K562 (cell line): ENCODE measurements around the gene ZBTB8A. TPM values are rescaled to one million over a fixed set of nuclear protein-coding genes. Genes with fewer than 3 reads are reported as not detected.

Experiments
- ATAC-seq: fragments of 200-7000 bp; cut with Tn5 transposase; 3 replicates; pipeline ENCODE4 v1.9.1; 2020; ENCODE audit warnings: moderate library complexity
- BruUV-seq: library from RNA; stranded (reverse); fragments of 400-500 nt; replicated peaks from 2 replicates; lab custom pipeline; 2021; lab: Mats Ljungman, UMichigan
- CTCF ChIA-PET: fragments of 300-600 bp; formaldehyde crosslinking; extraction: SDS; loops from one replicate; lab custom pipeline; 2021; ENCODE audit warnings: low intra/inter-chr PET ratio; lab: Yijun Ruan, JAX
- POLR2A ChIA-PET: fragments of 300-600, 350-650 bp; sonication (Branson Sonifier 250); formaldehyde crosslinking; extraction: SDS; loops from one replicate; lab custom pipeline; 2021; ENCODE audit warnings: antibody characterized with exemption, inconsistent platforms; lab: Yijun Ruan, JAX
- DNase-seq, 4 experiments: peaks; one replicate each; pipeline versions ENCODE4 v3.0.0 to v3.0.0-alpha.2; 2011 to 2018; ENCODE audit warnings: low spot score in 3 of 4, mixed read lengths in 3 of 4; ENCODE audit errors: extremely low read depth in 1 of 4
- FAIRE-seq: peaks from 2 replicates; lab custom pipeline; 2011; peaks lifted over from hg19 to GRCh38; lab: Jason Lieb, UNC
- H2AFZ ChIP-seq: 2 replicates; pipeline ENCODE4 v1.6.0; 2011; ENCODE audit warnings: low read depth, low read length, control low read depth, inconsistent platforms
- H3K27ac ChIP-seq: fragments of 200-600 bp; 3 replicates; pipeline ENCODE4 v1.8.0; 2011; ENCODE audit warnings: low read depth, mild to moderate bottlenecking, control low read depth, inconsistent platforms, low read length, moderate library complexity, mixed read lengths; ENCODE audit errors: extremely low read depth
- H3K27me3 ChIP-seq, 2 experiments: fragments of 300-600 bp in 1 of 2; 2 replicates in 1 of 2; 3 replicates in 1 of 2; pipeline versions ENCODE4 v1.6.0 to v1.8.0; 2011; ENCODE audit warnings: inconsistent platforms in 2 of 2, low read length in 2 of 2, mild to moderate bottlenecking in 1 of 2, mixed read lengths in 1 of 2, moderate library complexity in 1 of 2; ENCODE audit not compliant: control insufficient read depth in 2 of 2, insufficient read depth in 2 of 2
- H3K36me3 ChIP-seq: fragments of 300-600 bp; 3 replicates; pipeline ENCODE4 v1.8.0; 2011; ENCODE audit warnings: mild to moderate bottlenecking, low read length, inconsistent platforms; ENCODE audit not compliant: control insufficient read depth, insufficient read depth
- H3K4me1 ChIP-seq, 2 experiments: fragments of 200-600 bp in 1 of 2; replicated peaks in 1 of 2; 2 replicates in 1 of 2; 3 replicates in 1 of 2; pipeline versions ENCODE4 v1.5.1 to v1.8.0; 2011; ENCODE audit warnings: inconsistent platforms in 2 of 2, low read length in 2 of 2, mild to moderate bottlenecking in 1 of 2, mixed read lengths in 1 of 2, moderate library complexity in 1 of 2; ENCODE audit not compliant: control insufficient read depth in 2 of 2, insufficient read depth in 2 of 2
- H3K4me2 ChIP-seq: 2 replicates; pipeline ENCODE4 v1.6.1; 2011; ENCODE audit warnings: low read length, control low read depth, inconsistent platforms, mixed read lengths; ENCODE audit not compliant: insufficient read depth
- H3K4me3 ChIP-seq: fragments of 200-600 bp; sonication (generic), shearing (Covaris generic); 2 replicates; pipeline ENCODE4 v1.5.1; 2016; ENCODE audit warnings: control low read depth, inconsistent platforms
- H3K79me2 ChIP-seq: fragments of 200-600 bp; 3 replicates; pipeline ENCODE4 v1.8.0; 2011; ENCODE audit warnings: low read length, inconsistent platforms; ENCODE audit not compliant: control insufficient read depth, insufficient read depth
- H3K9ac ChIP-seq, 2 experiments: 2 replicates each; pipeline versions ENCODE4 v1.6.0 to v1.6.1; 2011; ENCODE audit warnings: low read depth in 2 of 2, low read length in 2 of 2, control low read depth in 1 of 2, inconsistent platforms in 1 of 2, mild to moderate bottlenecking in 1 of 2, mixed read lengths in 1 of 2; ENCODE audit not compliant: insufficient read depth in 1 of 2
- H3K9me1 ChIP-seq: one replicate; pipeline ENCODE4 v1.6.0; 2011; ENCODE audit warnings: inconsistent platforms, mild to moderate bottlenecking, low read length, moderate library complexity; ENCODE audit not compliant: control insufficient read depth, insufficient read depth
- H3K9me3 ChIP-seq: replicated peaks from 2 replicates; pipeline ENCODE4 v1.5.1; 2011; ENCODE audit warnings: low read depth, low read length, inconsistent platforms; ENCODE audit not compliant: control insufficient read depth, insufficient read depth
- H4K20me1 ChIP-seq: replicated peaks from 2 replicates; pipeline ENCODE4 v1.6.1; 2011; ENCODE audit warnings: low read length, inconsistent platforms, mixed read lengths; ENCODE audit not compliant: control insufficient read depth, insufficient read depth
- ARNT ChIP-seq, 2 experiments: fragments of 450-650 bp; IDR thresholded peaks; 2 replicates each; pipeline ENCODE4 v1.6.1; 2016; ENCODE audit warnings: mild to moderate bottlenecking in 1 of 2
- BCOR ChIP-seq: fragments of 450-650 bp; IDR thresholded peaks from 2 replicates; pipeline ENCODE4 v1.6.1; 2016
- ELK1 ChIP-seq: sonication (generic); formaldehyde crosslinking; IDR thresholded peaks from 2 replicates; pipeline ENCODE4 v1.8.1; 2022; ENCODE audit warnings: missing genetic modification reagents
- EP300 ChIP-seq: IDR thresholded peaks from 2 replicates; pipeline ENCODE4 v1.6.1; 2012; ENCODE audit warnings: low read length, improper control_type of control experiment
- ETV6 ChIP-seq, 3 experiments: fragments of 150-350 bp in 1 of 3; sonication (generic) in 1 of 3; formaldehyde crosslinking in 1 of 3; IDR thresholded peaks; 2 replicates each; pipeline versions ENCODE4 v1.6.1 to v1.8.0; 2014 to 2022; ENCODE audit warnings: borderline replicate concordance in 2 of 3, low read depth in 2 of 3, antibody characterized with exemption in 1 of 3, low read length in 1 of 3, mild to moderate bottlenecking in 1 of 3, missing genetic modification reagents in 1 of 3
- GTF3C2 ChIP-seq: IDR thresholded peaks from 3 replicates; pipeline ENCODE4 v1.6.1; 2011; ENCODE audit warnings: borderline replicate concordance, mild to moderate bottlenecking, moderate library complexity; ENCODE audit not compliant: insufficient read length; ENCODE audit errors: extremely low read depth
- NCOA1 ChIP-seq: fragments of 450-650 bp; IDR thresholded peaks from 2 replicates; pipeline ENCODE4 v1.6.1; 2016; ENCODE audit warnings: low read depth
- RBM15 ChIP-seq: fragments of 200-400 bp; formaldehyde crosslinking; IDR thresholded peaks from 2 replicates; pipeline ENCODE4 v1.6.1; 2018; ENCODE audit warnings: mild to moderate bottlenecking, low read length, moderate library complexity; ENCODE audit not compliant: insufficient read depth
- RNF2 ChIP-seq: sonication (generic); IDR thresholded peaks from 2 replicates; pipeline ENCODE4 v1.6.1; 2016
- TFE3 ChIP-seq: fragments of 450-650 bp; formaldehyde crosslinking; IDR thresholded peaks from 2 replicates; pipeline ENCODE4 v1.4.0; 2020; ENCODE audit warnings: mild to moderate bottlenecking, mixed read lengths
- ZBTB43 ChIP-seq: sonication (generic); formaldehyde crosslinking; IDR thresholded peaks from 2 replicates; pipeline ENCODE4 v1.8.0; 2023; ENCODE audit warnings: mild to moderate bottlenecking, missing genetic modification reagents
- ZEB2 ChIP-seq: fragments of 450-650 bp; IDR thresholded peaks from 2 replicates; pipeline ENCODE4 v1.6.1; 2016
- ZNF347 ChIP-seq: fragments of 450-650 bp; formaldehyde crosslinking; IDR thresholded peaks from 2 replicates; pipeline ENCODE4 v1.4.0; 2020; ENCODE audit warnings: low read depth, mild to moderate bottlenecking, moderate library complexity
- ZNF384 ChIP-seq: IDR thresholded peaks from 2 replicates; pipeline ENCODE4 v1.6.1; 2012; ENCODE audit warnings: low read depth, low read length, improper control_type of control experiment
- ZNF444 ChIP-seq: fragments of 250-450 bp; sonication (Bioruptor Pico); IDR thresholded peaks from 2 replicates; pipeline ENCODE4 v1.4.0; 2020; ENCODE audit warnings: mild to moderate bottlenecking, moderate library complexity
- ZNF780A ChIP-seq: fragments of 250-450 bp; sonication (Bioruptor Pico); IDR thresholded peaks from 2 replicates; pipeline ENCODE4 v1.5.0; 2021; ENCODE audit warnings: mild to moderate bottlenecking
- WGBS: fragments of 100-300 bp; shearing (Covaris generic); methylation state at CpG from one replicate; pipeline ENCODE4 v1.1.6; 2016; ENCODE audit warnings: low coverage, mixed read lengths; ENCODE audit not compliant: insufficient coverage; ENCODE audit errors: missing lambda C conversion rate; 5-methylcytosine and 5-hydroxymethylcytosine counted together
- in situ Hi-C: fragments of 300-500 bp; cut with MboI; formaldehyde crosslinking; loops from 4 replicates; pipeline ENCODE4 v1.15.0; 2018; ENCODE audit warnings: inconsistent platforms, mixed read lengths
- intact Hi-C: fragments of 100-400 bp; cut with micrococcal nuclease; formaldehyde crosslinking; loops from 2 replicates; pipeline ENCODE4 v1.14.2; 2022
- polyA plus RNA-seq, 8 experiments: library from polyadenylated mRNA; depleted of rRNA in 4 of 8; stranded (reverse) in 5 of 8; unstranded in 3 of 8; fragments of >200 nt; fragmentation: Nextera tagmentation in 2 of 8; fragmentation: Illumina TruSeq in 1 of 8; extraction: Ambion mirVana in 2 of 8; extraction: Trizol in 1 of 8; gene quantifications; 2 replicates each; pipeline versions ENCODE4 v1.2.1 to v1.2.3, GENCODE V29; 2011 to 2014; ENCODE audit warnings: inconsistent platforms in 1 of 8, missing spikeins in 1 of 8
- total RNA-seq, 7 experiments: library from RNA; depleted of rRNA in 6 of 7; stranded (reverse); fragments of >200 nt in 6 of 7; fragmentation: Illumina TruSeq in 2 of 7; extraction: Trizol in 2 of 7; gene quantifications; 2 replicates each; pipeline versions ENCODE4 v1.2.1 to v1.2.3, GENCODE V29; 2011 to 2021; ENCODE audit warnings: low replicate concordance in 1 of 7

The ZBTB8A gene
- total and polyA plus RNA-seq, 9 of the 15 experiments (the other 6 are each of a cell fraction or from before 2014, with no cell fraction given) = 0.01 to 0.64 (median 0.09) TPM

- peak; percentile 95 for FAIRE-seq
- DNase-seq = peak; percentile 88 to 98 (median 92)
- ATAC-seq = peak; percentile 85
- H3K4me3 ChIP-seq = peak within 1 kb of the TSS; percentile 84
- no peaks in the 10 kb centered on the region for H4K20me1 ChIP-seq
- H3K4me2 ChIP-seq = peak within 1 kb of the TSS; percentile 99
- no peaks in the 10 kb centered on the region for H3K9me3 ChIP-seq
- no peaks in the 10 kb centered on the region for H3K9me1 ChIP-seq
- in situ Hi-C loops (no loop called here), intact Hi-C loops (loop anchor here (2.0 kb wide), 1 partner anchor 129 kb away; no protein-coding TSS in a partner anchor)
- H3K4me1 ChIP-seq = peaks cover 22 to 23% of the 10 kb centered on the region in 2 experiments; a peak in 4 of 5 replicates
- peaks cover 87% of the 10 kb centered on the region for H3K79me2 ChIP-seq
- CTCF ChIA-PET = no interaction called here
- peak within 1 kb of the TSS; percentile 99 to 100 for H3K9ac ChIP-seq
- H3K36me3 ChIP-seq = peaks cover 53% of the 10 kb centered on the region
- peak within 1 kb of the TSS; percentile 100 for H3K27ac ChIP-seq
- H2AFZ ChIP-seq = peak within 1 kb of the TSS; percentile 96
- POLR2A ChIA-PET = interaction anchor here (0.5 to 3.0 kb wide), 23 partner anchors 8 to 959 kb away, joined by 3 to 12 read pairs (median 3); partner anchors contain the start of gene RNF19B
- under 1% methylated on average over 21 of the region's 21 CpGs for WGBS
- H3K27me3 ChIP-seq = no peaks in the 10 kb centered on the region
- no TSS peak for BruUV-seq
- TF ChIP-seq GTF3C2 = no peak
- 0 out of 2 replicates have a peak, but pooled peaks have one; percentile 14 for TF ChIP-seq ZNF384
- TF ChIP-seq TFE3 = no peak
- no peak for TF ChIP-seq RBM15
- TF ChIP-seq ELK1 (CRISPR knock-in tag) = no peak
- no peak; a peak in 1 of 4 replicates for TF ChIP-seq ETV6 (IDR thresholded peaks at IDR 0.05; ENCODE audit: borderline replicate concordance in 1 of 2, low read depth in 2 of 2, low read length in 1 of 2)
- TF ChIP-seq ETV6 (CRISPR knock-in tag; IDR thresholded peaks at IDR 0.05; ENCODE audit: borderline replicate concordance) = no peak
- TF ChIP-seq RNF2 = no peak
- peak; percentile 52 for TF ChIP-seq NCOA1
- TF ChIP-seq ZEB2 = no peak; the same call in 1 of the 2 replicates
- peak; percentile 43; the same call in 1 of the 2 replicates for TF ChIP-seq EP300
- TF ChIP-seq ZBTB43 = 0 out of 2 replicates have a peak, but pooled peaks have one; percentile 78
- TF ChIP-seq ARNT (IDR thresholded peaks at IDR 0.05) = no peak; a peak in 2 of 4 replicates
- peak; percentile 8; the same call in 1 of the 2 replicates for TF ChIP-seq BCOR
- no peak for TF ChIP-seq ZNF347 (CRISPR knock-in tag)
- no peak for TF ChIP-seq ZNF444
- TF ChIP-seq ZNF780A = no peak
These were observed 111.1 kb downstream of the ZBTB8A start, which contains the start of gene ZBTB8OS for GRCh38 chr1:32650248-32650751. Gene ZBTB8OS (minus strand): TSS chr1:32650550. CDS start chr1:32650529, 21 bp downstream.
